ENCODE results near the gene CETN1.

- no peak for TF ChIP-seq CTCF (IDR thresholded peaks at IDR 0.05 in 4 of 5, conservative IDR thresholded peaks at IDR 0.05 in 1 of 5)
- no peak for TF ChIP-seq POLR2A (IDR thresholded peaks at IDR 0.05)
These were observed 14.6 kb upstream of the CETN1 start for GRCh38 chr18:565562-566061.

Measured in gastrocnemius medialis (tissue), 4 donors.